Activated T-cell treated with anti-CD3 and anti-CD28 coated beads for 24 hours (primary cell): Measurements from ENCODE around the gene FAM81A.

Experiments
- DNase-seq: peaks from one replicate; pipeline ENCODE4 v3.0.0-alpha.2; 2020; ENCODE audit warnings: low read depth

Gene FAM81A

DNA sequence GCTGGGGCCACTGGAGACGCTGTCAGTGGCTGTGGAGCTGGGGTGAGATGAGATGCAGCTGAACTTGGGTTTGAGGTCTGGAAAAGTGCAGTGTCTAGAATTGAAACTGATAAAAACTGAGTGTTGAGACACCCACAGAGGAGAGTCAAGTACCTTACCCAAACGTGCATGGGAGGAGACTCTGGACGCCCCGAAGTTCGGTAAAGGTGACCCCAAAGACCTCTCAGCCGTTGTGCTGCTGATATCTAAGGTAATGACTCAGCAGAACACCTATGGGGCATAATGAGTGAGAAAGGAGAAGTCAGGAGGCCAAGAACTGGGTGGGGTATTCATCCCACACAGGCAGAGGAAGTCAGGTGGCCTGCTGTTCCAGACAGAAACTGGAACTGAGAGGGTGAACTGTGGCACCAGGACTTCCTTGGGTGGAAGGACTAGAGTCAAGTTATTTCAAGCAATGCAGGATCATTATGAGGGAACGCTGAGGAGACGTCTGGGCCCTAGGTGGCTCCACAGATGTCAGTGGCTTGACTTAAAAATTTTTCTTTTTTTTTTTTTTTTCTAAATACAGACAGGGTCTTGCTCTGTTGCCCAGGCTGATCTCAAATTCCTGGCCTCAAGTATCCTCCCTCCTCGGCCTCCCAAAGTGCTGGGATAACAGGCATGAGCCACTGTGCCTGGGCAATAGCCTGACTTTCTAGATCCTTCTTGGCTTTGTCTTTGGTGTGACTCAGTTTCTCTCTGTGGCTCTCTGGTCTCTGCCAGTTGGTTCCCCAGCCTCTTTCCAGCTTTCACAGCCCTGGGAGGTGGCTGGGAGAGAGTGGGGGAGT lies 105.9 kb downstream of the FAM81A start:
- DNase-seq = no peak

DNA sequence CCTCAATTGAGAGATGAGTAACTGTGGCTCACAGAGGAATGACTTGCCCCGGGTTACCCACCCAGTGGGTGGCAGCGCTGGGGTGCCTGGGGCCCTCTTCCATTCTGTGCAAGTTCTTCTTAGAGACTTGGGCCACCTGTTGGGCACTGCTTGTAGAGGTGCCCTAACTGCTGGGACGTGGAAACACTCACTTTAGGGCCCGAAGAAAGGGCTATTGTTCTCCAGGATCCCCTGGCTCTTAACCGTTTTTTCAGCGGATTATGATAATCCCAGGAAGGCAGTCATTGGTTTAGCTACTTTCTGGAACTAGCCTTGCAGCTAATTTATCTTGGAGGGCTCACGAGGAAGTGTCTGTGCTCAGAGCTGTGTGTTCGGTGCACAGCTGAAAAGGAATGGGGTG lies 107.6 kb downstream of the FAM81A start:
- DNase-seq = no peak

DNA sequence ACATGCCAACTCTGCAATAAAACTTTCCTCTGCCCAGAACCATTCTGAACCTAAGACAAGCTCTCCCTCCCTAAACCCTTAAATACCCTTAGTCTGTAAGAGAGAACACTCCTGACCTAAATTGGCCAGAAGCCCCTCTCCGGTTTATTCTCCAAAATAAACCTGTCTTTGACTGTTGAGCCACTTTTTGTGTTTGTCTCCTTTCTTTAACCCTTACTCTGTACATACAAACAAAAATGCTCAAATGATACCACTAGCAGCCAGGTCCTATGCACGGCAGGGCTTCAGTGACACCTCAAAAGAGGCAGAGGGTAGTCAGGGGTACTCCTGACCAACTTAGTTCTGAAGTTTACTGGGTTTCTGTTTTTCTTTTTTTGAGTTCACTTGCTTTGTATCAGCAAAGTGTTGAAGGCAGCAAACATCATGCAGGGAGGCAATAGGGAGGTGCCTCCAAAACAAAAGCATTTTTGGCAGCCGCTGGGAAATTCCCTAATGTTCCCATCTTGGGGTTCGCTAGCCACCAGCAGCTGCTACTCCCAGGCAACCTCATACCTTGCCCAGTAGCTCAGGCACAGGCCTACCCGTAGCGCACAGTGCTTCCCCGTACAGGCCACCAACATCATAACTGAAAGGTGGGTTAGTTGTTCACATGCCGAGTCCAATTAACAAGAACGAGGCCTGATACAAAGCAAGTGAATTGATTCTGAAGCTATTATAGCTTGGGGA lies 110.7 kb downstream of the FAM81A start:
- DNase-seq = no peak

DNA sequence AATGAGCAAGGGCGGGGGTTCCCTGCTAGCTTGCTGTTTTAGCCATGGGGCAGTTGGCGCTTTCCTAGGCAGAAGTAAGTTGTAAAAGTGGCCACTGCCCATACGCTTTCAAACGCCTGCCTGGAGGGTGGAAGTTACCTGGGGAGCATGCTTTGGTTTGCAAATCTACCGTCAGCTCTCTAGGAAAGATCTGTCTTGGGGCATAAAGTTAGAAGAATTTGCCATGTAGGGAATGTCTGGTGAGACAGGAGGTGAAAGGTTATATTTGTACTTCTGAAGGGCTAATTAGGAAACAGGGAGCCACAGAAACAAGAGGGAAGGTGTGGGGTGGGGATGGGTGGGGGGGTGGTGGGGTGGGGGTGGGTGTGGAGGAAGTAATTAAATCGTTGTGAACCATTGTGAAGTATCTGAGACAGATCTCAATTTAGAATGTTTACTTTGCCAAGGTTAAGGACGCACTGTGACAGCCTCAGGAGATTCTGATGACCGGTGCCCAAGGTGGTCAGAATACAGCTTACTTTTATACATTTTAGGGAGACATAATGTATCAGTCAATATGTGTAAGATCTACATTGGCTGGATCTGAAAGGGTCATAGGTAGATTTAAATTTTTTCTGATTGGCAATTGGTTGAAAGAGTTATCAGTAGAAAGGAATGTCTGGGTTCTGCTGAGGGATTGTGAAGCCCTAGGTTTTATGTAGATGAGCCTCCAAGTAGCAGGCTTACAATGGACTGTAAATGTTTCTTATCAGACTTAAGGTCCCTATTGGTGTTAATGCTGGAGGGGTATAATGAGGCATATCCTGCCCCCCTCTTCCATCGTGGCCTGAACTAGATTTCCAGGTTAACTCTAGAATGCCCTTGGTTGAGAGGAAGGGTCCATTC lies 111.6 kb downstream of the FAM81A start:
- DNase-seq = no peak

DNA sequence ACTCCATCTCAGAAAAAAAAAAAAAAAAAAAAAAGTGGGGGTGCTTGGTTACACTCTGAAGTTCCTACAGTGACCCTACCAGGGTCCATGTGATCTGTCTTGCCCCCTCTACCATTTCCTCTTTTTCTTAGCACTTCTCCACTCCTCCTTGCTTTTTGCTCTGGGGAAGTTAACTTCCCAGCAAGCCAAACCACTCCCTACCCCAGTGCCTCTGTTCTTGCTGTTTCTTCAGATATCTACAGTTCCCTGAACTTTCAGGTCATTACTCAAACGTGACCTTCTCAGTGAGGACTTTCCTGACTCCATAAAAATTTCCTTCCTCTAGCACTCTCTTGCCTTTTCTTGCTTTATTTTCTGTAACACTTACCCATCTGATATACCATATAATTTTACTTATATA lies 112.5 kb downstream of the FAM81A start:
- no peak for DNase-seq

DNA sequence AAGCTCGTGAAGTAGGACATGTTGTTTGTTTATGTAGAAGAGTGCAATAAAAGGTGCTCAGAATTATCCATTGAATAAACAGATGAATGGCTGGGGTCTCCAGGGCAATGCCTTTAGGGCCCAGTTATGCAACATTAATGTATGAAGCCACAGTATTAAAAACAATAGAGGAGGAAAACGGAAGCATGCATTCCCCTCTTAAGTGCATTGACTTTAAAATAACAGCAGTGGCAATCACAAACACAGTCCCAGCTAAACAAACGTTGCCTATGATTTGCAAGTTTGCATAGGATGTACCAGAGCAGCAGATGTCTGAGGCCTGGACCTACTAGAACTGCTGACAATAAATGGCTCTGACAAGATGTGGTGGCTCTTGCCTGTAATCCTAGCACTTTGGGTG lies 113.0 kb downstream of the FAM81A start:
- DNase-seq = no peak

DNA sequence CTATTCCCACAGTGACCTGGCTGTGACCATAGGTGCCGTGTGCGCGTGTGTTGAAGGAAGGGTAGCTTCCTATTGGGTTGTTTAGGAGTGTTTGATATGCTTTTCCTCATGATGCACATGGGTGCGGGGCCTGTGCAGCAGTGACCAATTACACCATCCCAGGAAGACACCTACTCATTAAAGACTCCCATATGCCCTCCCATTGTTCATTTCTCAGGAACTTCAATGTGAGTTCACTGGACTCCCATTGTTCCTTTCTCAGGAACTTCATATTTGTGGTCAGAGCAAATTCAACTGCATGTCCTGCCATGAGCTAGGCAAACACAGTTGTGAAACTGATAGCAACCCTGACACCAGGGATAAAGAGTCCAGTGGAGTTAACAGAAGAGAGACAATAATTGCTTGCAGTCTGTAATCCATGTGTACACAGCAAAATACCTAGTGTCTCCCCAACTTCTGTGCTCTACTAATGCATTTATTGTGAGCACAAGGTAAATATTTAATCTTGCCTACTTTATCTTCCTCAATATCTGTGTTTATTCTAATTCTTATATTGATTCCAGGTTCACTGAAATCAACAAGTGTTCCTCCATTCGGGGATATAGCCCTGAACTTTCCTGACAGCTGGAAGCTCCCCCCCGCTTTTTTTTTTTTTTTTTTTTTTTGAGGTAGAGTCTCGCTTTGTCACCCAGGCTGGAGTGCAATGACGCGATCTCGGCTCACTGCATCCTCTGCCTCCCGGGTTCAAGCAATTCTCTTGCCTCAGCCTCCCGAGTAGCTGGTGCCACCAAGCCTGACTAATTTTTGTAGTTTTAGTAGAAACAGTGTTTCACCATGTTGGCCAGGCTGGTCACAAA lies 116.1 kb downstream of the FAM81A start:
- DNase-seq = no peak

DNA sequence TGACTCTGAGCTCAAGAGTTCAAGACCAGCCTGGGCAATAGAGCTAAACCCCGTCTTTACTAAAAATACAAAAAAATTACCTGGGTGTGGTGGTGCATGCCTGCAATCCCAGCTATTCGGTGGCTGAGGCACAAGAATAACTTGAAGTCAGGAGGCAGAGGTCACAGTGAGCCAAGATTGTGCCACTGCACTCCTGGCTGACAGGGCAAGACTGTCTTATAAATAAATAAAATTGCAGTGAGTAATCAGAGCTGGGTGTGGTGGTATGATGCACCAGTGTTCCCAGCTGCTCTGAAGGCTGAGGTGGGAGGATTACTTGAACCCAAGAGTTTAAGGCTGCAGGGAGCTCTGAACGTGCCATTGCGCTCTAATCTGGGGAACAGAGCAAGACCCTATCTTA lies 117.7 kb downstream of the FAM81A start:
- DNase-seq = no peak

DNA sequence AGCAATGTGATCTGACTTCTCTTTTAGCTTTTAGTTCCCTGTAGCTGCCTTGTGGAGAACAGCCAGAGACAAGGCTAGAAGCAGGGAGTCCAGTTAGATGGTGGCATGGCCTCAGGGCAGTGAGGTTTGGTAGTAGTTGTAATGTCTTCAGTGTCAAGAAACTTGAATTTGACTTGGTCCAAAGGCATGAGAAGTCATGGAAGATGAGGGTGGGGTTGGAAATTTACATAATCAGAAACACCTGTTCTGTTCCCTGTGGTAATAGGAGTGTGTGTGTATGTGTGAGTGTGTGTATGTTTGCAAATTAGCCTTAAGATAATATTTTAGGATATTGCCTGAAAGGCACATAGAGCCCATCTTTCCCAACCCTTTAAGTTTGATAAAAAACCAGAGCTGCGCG lies 118.4 kb downstream of the FAM81A start:
- no peak for DNase-seq

DNA sequence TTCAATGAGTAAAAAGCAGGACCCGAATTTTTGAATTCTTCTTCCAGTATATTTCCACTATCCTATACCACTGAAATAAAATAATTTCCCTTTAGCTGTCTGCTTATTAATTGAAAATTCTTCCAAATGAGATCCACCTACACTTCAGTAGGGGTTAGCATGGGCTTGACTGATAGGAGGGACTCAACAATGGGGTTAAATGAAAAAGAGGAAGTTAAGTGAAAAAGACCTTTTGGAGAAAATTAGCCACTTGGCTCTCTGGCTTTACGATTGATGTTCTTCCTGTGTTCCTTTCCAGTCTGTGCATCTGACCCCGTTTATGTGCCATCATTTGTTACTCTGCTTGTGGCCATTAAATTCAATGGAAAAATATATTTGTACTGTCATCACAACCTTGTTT lies 119.6 kb downstream of the FAM81A start:
- DNase-seq = no peak

DNA sequence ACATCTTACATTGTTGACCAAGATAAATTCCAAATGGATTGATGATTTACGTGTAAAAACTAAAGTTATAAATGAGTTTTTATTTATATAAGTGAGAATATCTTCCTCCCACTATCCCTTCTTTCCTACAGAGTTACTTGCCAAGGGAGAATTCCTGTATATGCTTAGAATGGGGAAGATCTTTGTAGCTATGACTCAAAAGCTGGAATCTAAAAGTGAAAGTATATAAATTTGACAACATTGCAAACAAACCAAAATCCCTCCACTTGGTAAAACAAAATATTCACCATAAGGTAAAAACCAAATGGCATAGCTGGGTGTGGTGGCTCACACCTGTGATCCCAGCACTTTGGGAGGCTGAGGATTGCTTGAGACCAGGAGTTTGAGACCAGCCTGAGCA lies 120.9 kb downstream of the FAM81A start:
- no peak for DNase-seq

DNA sequence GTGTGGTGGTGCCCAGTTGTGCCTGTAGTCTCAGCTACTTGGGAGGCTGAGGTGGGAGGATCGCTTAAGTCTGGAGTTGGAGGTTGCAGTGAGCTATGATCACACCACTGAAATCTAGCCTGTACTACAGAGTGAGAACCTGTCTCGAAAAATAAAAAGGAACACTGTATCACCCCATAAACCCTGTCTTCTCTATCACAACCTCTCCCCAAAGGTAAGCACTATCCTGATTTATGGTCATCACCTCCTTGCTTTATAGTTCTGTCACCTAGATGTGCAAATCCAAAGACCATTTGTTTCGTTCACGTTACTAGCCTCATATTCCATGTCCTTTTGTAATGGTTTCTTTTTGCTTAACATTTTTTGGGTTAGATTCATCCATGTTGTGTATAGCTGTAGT lies 123.6 kb downstream of the FAM81A start:
- DNase-seq = no peak

DNA sequence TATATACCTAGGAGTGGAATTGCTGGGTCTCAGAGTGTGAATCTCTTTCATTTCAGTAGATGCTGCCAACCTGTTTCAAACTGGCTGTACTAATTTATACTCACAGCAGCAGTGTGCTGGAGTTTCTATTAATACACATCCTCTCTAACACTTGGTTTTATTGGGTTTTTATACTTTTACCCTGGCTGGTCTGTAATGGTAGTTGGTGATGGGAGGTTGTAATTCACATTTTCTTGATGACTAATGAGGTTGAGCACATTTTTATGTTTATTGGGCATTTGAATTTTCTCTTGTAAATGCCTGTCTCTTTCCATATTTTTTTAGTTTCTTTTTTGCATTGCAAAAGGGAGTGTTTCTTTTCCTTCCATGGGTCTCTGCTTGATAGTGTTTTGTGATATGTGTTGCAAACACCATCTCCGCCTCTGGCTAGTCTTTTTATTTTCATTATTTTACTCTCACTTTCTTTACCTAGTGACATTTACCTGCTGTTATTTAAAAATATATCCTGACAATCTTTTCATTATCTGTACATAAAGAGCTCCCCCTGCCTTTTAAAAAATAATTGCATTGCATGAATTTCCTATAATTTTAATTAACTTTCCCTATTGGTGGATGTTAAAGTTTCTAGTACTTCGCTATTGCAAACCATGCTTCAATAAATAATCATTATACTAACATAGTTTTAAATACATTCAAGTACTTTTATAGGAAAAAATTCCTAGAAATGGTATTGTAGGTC lies 124.6 kb downstream of the FAM81A start:
- no peak for DNase-seq

DNA sequence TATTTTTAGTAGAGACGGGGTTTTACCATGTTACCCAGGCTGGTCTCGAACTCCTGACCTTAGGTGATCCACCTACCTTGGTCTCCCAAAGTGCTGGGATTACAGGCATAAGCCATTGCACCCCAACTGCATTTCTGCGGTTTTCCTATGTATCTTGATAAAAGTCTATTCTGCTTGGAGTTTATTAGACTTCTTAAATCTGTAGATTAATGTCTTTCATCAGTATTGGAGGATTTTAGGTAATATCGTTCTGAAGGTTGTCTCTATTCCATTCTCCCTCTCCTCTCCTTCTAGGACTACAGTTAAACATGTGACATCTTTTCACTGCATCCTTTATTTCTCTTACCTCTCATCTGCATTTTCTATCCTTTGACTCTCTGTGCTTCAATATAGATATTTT lies 127.3 kb downstream of the FAM81A start:
- DNase-seq = no peak

DNA sequence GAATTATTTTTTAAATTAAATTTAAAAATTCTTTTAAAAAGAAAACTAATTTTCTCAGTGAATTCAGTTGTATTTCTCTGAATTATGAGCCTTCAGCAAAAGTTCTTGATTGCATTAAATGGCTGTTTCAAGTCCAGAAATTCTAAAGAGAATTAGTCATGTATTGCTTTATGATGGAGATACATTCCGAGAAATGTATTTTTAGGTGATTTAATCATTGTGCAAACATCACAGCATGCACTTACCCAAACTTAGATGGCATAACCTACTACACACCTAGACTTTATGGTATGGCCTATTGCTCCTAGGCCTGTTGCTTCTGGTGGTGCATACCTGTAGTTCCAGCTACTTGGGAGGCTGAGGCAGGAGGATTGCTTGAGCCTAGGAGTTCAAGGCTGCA lies 129.3 kb downstream of the FAM81A start:
- no peak for DNase-seq

DNA sequence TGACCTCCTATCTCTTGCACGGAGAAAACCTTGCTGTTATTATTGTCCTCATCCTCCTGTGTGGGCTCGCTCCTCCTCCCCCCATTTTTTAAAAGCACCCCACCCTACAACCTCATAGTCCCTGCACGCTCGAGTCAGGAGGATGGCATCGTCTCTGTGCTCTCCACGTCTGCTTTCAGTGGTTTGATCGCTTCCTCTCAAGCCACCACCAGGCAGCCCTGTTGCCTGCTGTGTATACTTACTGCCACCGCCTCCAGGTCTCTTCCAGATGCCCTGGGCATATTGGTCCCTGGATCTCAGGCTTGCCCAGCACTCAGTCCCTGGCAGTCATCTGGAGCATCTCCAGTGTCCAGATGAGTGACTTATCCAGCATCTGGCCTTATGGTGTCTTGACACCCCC lies 131.5 kb downstream of the FAM81A start:
- DNase-seq = no peak

DNA sequence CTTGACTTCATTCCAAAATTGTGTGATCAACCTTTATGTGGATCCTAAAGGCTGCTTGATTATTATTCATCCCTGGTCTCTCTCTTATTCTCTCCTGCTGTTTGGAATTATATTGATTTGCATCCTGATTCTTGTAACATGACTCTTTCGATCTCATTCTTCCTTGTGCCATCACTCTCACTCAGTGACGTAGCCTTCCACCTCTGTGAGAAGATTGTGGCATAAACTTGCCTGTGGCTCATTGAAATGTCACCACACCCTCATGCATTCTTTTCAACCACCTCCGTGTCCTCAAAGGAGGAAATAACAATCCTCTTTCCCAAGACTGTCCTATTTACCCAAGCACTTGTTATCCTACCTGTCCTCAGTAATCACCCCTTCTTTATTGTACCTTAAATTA lies 132.3 kb downstream of the FAM81A start:
- DNase-seq = no peak

DNA sequence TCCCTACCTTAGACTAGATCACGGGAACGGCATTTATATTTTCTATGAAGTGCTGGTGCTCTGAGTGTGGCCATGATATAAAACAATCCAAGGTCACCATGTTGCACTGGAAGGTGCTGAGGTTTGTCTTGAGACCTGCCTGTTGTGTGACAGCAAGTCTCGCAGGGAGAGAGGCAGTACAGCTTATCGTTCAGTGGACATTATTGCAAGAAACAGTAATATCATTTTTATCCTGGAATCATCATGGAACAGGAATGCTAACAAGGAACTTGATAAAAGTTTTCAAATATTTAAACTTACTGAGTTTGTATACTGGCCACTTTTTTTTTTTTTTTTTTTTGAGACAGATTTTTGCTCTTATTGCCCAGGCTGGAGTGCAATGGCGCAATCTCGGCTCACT lies 133.6 kb downstream of the FAM81A start:
- no peak for DNase-seq
